ENCODE data around the gene FZR1. TPM values are rescaled to one million over a fixed set of nuclear protein-coding genes. Genes with fewer than 3 reads are reported as not detected.
A peak's percentile ranks its signal among the peaks of the same experiment; 100 is the strongest.
"Not testable (repeated sequence)": the region's sequence is repeated elsewhere in the genome, so short reads cannot be mapped to it uniquely, and the experiment has no call there.

FZR1 gene
- total RNA-seq, 2 donors from 2014 or later: 16.6 to 20.1 TPM

DNA sequence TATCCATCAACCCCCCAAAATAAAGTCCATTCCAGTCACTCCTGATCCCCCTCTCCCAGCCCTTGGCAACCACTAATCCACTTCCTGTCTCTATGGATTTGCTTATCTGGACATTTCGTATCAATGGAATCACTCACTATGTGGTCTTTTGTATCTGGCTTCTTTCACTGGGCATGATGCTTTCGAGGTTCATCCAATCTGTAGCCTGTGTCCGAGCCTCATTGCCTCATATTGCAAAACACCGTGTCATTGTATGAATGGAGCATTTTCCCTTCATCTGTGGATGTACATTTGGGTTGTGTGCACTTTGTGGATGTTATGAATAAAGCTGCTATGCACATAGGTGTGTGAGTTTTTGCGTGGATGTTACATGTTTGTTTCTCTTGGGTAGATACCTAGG, 1.4 kb upstream of the FZR1 start:
- H3K9me3 ChIP-seq: no peaks in the 10 kb centered on the region
- ATAC-seq (no peak), DNase-seq (no peak)
- TF ChIP-seq, protein P1, sequence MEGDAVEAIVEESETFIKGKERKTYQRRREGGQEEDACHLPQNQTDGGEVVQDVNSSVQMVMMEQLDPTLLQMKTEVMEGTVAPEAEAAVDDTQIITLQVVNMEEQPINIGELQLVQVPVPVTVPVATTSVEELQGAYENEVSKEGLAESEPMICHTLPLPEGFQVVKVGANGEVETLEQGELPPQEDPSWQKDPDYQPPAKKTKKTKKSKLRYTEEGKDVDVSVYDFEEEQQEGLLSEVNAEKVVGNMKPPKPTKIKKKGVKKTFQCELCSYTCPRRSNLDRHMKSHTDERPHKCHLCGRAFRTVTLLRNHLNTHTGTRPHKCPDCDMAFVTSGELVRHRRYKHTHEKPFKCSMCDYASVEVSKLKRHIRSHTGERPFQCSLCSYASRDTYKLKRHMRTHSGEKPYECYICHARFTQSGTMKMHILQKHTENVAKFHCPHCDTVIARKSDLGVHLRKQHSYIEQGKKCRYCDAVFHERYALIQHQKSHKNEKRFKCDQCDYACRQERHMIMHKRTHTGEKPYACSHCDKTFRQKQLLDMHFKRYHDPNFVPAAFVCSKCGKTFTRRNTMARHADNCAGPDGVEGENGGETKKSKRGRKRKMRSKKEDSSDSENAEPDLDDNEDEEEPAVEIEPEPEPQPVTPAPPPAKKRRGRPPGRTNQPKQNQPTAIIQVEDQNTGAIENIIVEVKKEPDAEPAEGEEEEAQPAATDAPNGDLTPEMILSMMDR (IDR thresholded peaks at IDR 0.05): no peak
- no peak for TF ChIP-seq POLR2A (IDR thresholded peaks at IDR 0.05)
- H3K4me3 ChIP-seq: no peak overlapping the region
- intact Hi-C loops (cut with DNase I): no loop called here
- 64 to 79% methylated on average over 5 of the region's 5 CpGs for WGBS, 2 donors
- no peaks in the 10 kb centered on the region for H3K36me3 ChIP-seq (replicated peaks in 1 of 2; ENCODE audit: insufficient read depth in 1 of 2, low read depth in 2 of 2)
- no peaks in the 10 kb centered on the region for H3K27me3 ChIP-seq
- H3K27ac ChIP-seq: no peak overlapping the region
- H3K4me1 ChIP-seq: peaks cover 30% of the 10 kb centered on the region

GRCh38 chr19:3506384-3507340, 551 bp downstream of the FZR1 start:
- DNase-seq (peak; percentile 25 to 55 (median 38)), ATAC-seq (peak; percentile 1)
- 0% methylated on average over 33 to 69 of the region's 69 CpGs for WGBS, 2 donors
- peak overlapping the region; percentile 48 to 91 (median 86) for H3K27ac ChIP-seq
- no peaks in the 10 kb centered on the region for H3K9me3 ChIP-seq
- intact Hi-C loops (cut with DNase I): no loop called here
- peaks cover 23% of the 10 kb centered on the region for H3K4me1 ChIP-seq
- H3K27me3 ChIP-seq: no peaks in the 10 kb centered on the region
- no peaks in the 10 kb centered on the region for H3K36me3 ChIP-seq (replicated peaks in 1 of 2; ENCODE audit: insufficient read depth in 1 of 2, low read depth in 2 of 2)
- TF ChIP-seq POLR2A (IDR thresholded peaks at IDR 0.05): no peak
- TF ChIP-seq, protein P1 (IDR thresholded peaks at IDR 0.05): no peak
- H3K4me3 ChIP-seq: peak overlapping the region; percentile 57 to 81

DNA sequence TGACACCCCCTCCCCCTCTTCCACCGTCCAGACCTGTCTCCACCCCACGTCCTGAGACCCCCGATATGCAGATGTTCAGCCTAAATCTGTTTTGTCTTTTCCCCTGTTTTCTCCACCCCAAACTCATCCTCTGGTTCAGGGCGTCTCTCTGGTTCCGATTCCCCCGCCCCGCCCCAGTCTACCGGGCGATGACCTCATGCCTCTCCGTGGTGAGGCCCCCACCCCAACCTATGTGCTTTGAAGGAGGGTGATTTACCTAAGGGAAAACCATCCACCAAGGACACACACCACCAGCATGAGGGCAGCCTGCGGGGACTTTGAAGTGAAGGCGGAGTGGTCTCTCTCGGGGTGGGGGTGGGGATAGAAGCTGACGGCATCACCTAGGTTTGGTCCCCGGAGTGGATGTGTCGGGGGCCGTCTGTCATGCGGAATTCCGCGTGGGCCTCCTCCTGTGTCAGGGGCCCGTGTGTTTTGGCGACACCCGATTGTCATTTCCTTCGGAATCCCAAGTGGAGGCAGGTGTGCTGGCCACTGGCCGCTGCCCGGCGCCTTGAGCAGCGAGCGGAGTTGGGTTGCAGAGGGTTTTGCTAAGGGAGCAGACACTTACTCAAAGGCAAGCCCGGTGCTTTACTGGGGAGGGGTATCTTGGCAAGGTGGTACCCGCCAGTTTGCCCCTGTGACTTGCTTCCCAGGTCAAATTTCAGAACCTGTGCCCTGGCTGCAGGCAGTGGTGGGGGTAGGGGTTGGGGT, 1.4 kb downstream of the FZR1 start:
- Histone ChIP-seq H3K9me3 (no peaks in the 10 kb centered on the region), H3K4me3 (peak overlapping the region; percentile 57 to 81), H3K4me1 (peaks cover 23% of the 10 kb centered on the region), H3K27ac (peak overlapping the region; percentile 48 to 91 (median 86)), H3K27me3 (no peaks in the 10 kb centered on the region), H3K36me3 (replicated peaks in 1 of 2; ENCODE audit: insufficient read depth in 1 of 2, low read depth in 2 of 2) (no peaks in the 10 kb centered on the region)
- intact Hi-C loops (cut with DNase I): no loop called here
- peak; percentile 41 to 70 (median 58) for DNase-seq
- TF ChIP-seq POLR2A (IDR thresholded peaks at IDR 0.05): no peak
- TF ChIP-seq, protein P1 (IDR thresholded peaks at IDR 0.05): no peak
- ATAC-seq: no peak
- 19 to 20% methylated on average over 13 to 31 of the region's 31 CpGs for WGBS, 2 donors

- H3K27ac ChIP-seq: peak overlapping the region in 2 of 4 donors; percentile 91
- H3K4me3 ChIP-seq; H3K36me3 ChIP-seq (replicated peaks in 1 of 2; ENCODE audit: insufficient read depth in 1 of 2, low read depth in 2 of 2); DNase-seq; ATAC-seq; H3K27me3 ChIP-seq; intact Hi-C loops (cut with DNase I); H3K9me3 ChIP-seq: not testable (repeated sequence)
- peaks cover 30% of the 10 kb centered on the region for H3K4me1 ChIP-seq
- WGBS, 2 donors: 88 to 94% methylated on average over 10 to 16 of the region's 18 CpGs
Measured at GRCh38 chr19:3508121-3508661, 2.1 kb downstream of the FZR1 start.
